ENCODE results near the gene KIF26A. TPM values are rescaled to one million over a fixed set of nuclear protein-coding genes. Genes with fewer than 3 reads are reported as not detected.

KIF26A gene
- total RNA-seq, 1 donor from 2014 or later: 20.0 TPM

DNA sequence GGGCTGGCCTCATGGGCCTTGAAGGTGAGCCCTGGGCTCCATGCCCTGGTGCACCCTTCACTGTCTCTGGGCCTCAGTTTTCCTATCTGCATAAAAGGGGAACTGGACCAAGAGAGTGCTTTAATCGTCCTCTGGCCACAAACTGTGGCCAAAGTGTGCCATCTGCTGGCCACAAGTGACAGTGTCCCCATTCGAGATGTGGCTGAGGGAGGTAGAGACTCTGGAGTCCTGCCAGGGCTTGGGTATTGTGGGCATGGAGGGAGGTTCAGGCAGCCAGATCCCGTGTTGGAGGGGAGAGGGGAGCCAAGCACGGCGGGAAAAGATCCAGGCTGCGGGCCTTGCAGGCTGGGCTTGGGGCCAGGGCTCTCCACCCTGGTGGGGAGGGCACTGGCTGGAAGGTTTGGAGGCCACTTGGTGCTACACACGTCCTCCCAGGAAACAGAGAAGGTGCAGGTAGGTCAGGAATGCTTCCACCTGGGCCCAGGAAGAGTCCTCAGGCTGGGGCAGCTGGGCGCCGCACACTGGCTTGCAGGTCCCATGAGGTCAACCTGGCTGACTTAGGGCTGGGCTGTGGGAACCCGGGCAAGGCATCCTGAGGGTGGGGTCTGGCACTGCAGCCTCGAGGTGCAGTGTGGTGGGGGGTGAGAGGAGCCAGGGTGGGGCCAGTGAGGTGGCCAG is 7.3 kb upstream of the KIF26A start:
- Mint-ChIP-seq H3K4me1 (peaks cover 10% of the 10 kb centered on the region), H3K27ac (no peak overlapping the region), H3K4me3 (no peak overlapping the region), H3K9me3 (peaks cover 31% of the 10 kb centered on the region), H3K27me3 (ENCODE audit: low read depth) (peaks cover 57% of the 10 kb centered on the region), H3K36me3 (no peaks in the 10 kb centered on the region)
- peak; percentile 74 for TF ChIP-seq CTCF (IDR thresholded peaks at IDR 0.05; ENCODE audit: unreplicated experiment)
- peak; percentile 22 to 61 for DNase-seq (ENCODE audit: low spot score in 2 of 2, unreplicated experiment in 2 of 2)

GRCh38 chr14:104131968-104132732 is 6.2 kb upstream of the KIF26A start:
- Mint-ChIP-seq H3K9me3 (peaks cover 23% of the 10 kb centered on the region), H3K27me3 (ENCODE audit: low read depth) (peaks cover 63% of the 10 kb centered on the region), H3K27ac (no peak overlapping the region), H3K36me3 (no peaks in the 10 kb centered on the region), H3K4me1 (peaks cover 15% of the 10 kb centered on the region), H3K4me3 (no peak overlapping the region)
- no peak for TF ChIP-seq CTCF (IDR thresholded peaks at IDR 0.05; ENCODE audit: unreplicated experiment)
- peak in 1 of 2 experiments; percentile 14 for DNase-seq (ENCODE audit: low spot score in 2 of 2, unreplicated experiment in 2 of 2)

DNA sequence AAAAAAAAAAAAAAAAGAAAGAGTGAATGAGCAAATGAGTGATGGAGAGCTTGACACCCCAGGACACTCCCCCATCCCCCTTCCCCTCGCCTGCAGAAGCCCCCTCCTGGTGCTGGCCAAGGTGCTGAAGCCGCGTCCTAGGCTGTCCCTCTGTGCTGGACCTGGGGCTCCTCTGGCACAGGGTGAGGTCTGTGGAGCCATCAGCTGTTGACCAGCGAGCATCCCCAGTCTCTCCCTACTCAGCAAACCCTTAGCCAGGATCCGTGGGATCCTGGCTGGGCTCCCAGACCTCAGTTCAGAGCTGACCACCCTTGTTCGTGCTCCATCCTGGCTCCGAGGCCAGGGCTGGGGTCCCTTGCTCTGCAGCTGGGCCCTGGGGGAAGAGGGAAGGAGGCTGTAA is 5.4 kb upstream of the KIF26A start:
- Mint-ChIP-seq H3K9me3 (peaks cover 19% of the 10 kb centered on the region), H3K27me3 (ENCODE audit: low read depth) (peaks cover 68% of the 10 kb centered on the region), H3K27ac (no peak overlapping the region), H3K36me3 (no peaks in the 10 kb centered on the region), H3K4me3 (no peak overlapping the region), H3K4me1 (peaks cover 15% of the 10 kb centered on the region)
- peak; percentile 32 to 48 for DNase-seq (ENCODE audit: low spot score in 2 of 2, unreplicated experiment in 2 of 2)
- TF ChIP-seq CTCF (IDR thresholded peaks at IDR 0.05; ENCODE audit: unreplicated experiment): no peak

DNA sequence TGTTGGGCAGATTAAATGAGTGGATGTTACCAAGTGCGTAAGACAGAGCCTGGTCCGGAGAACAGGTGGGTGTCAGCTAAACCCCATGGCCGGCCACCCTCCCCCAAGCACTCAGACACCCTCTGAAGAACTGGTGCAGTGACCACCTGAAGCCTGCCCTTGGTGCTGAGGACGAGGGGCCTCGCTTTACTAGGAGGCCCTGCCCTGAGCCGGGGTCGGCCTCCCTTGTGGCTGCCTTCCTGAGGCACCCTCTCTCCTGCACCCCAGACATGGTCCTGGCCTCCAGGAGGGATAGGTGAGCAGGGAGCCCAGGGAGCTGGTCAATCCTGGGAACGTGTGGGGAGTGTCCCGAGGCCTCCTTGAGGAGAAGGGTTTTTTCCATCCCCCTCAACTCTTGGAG is 4.9 kb upstream of the KIF26A start:
- Mint-ChIP-seq H3K36me3 (no peaks in the 10 kb centered on the region), H3K27me3 (ENCODE audit: low read depth) (peaks cover 68% of the 10 kb centered on the region), H3K27ac (no peak overlapping the region), H3K4me1 (peaks cover 15% of the 10 kb centered on the region), H3K4me3 (no peak overlapping the region), H3K9me3 (peaks cover 15% of the 10 kb centered on the region)
- no peak for TF ChIP-seq CTCF (IDR thresholded peaks at IDR 0.05; ENCODE audit: unreplicated experiment)
- DNase-seq (ENCODE audit: low spot score in 2 of 2, unreplicated experiment in 2 of 2): peak in 1 of 2 experiments; percentile 7

DNA sequence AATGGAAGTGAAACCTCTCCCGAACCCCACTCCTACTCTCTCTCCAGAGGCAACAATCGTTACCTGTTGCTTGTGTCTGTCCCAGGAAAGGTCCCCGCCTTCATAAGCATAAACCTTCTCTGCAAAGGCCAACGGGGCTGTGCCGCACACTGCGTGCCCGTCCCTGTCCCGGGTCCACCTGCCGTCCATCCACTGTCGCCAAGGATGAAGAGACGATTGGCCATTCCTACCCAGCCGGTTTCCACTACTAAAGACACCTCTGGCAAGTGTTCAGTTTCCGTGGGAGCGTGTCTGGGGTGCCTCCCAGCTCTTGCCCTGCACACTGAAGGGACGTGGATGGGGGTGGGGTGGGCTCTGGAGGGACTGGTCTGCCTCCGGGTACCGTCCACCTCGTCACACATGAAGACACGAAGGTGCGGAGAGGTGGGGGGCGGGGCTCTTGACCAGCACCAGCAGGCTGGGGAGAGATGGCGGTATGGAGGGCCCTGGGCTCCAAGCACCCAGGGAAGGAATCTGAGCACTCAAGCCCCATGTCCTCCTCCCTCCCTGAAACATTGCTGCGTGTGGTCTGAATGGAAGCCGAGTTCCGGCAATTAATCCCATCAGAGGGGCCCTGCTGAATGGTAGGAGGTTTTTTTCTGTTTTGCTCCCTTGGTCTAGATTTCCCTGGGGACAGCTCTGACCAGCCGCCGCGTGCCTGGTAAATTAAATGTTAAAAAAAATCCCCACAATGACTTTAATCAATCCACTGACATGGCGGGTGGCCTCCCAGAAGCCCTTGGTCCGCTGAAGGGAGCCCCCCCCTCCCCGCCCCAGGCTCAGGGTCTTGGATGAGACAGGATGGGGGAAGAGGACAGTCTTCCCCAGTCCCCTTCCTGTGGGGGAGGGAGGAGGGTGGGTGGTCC is 4.1 kb upstream of the KIF26A start:
- peaks cover 69% of the 10 kb centered on the region for H3K27me3 Mint-ChIP-seq (ENCODE audit: low read depth)
- H3K4me1 Mint-ChIP-seq: peaks cover 17% of the 10 kb centered on the region
- H3K36me3 Mint-ChIP-seq: no peaks in the 10 kb centered on the region
- no peak overlapping the region for H3K27ac Mint-ChIP-seq
- no peak overlapping the region for H3K4me3 Mint-ChIP-seq
- TF ChIP-seq CTCF (IDR thresholded peaks at IDR 0.05; ENCODE audit: unreplicated experiment): no peak
- H3K9me3 Mint-ChIP-seq: peaks cover 10% of the 10 kb centered on the region
- DNase-seq (ENCODE audit: low spot score in 2 of 2, unreplicated experiment in 2 of 2): peak in 1 of 2 experiments; percentile 37
